Endothelial cell of hepatic sinusoid (primary cell): ENCODE data around the gene GRWD1.

ENCODE experiments used
- in situ Hi-C: cut with HindIII; loops from 2 replicates; pipeline ENCODE4 v1.10.0; 2017; ENCODE audit warnings: low sequenced_read_pairs

GRWD1 gene

DNA sequence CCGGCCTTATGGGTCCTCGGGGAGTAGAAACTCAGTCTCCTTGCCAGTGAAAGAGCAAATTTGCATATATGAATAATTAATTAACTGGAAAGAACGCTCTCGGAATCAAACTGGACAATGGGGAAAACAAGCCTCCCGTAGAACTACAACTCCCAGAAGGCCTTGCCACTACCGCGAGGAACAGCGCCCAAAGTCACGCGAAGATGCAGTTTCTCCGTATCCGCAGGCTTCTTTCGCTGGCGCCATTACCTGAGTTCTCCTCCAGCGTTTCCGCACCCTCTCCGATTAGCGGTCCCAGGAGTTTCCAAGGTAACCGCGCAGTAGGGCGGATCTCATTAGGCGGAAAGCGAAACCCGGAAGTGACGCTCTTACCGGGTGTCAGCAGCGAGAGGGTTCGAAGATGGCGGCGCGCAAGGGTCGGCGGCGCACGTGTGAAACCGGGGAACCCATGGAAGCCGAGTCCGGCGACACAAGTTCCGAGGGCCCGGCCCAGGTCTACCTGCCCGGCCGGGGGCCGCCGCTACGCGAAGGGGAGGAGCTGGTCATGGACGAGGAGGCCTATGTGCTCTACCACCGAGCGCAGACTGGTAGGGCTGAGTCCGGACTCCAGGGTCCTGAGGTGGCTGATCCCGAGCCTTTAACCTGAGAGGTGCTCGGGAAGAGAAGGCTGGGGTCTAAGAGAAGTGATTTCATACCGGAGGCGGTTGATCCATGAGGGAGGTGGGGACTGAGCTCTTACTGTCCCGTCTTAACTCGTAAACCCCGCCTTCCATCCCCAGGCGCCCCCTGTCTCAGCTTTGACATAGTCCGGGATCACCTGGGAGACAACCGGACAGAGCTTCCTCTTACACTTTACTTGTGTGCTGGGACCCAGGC, at the start of gene GRWD1:
Gene GRWD1 (plus strand): TSS at position 378 of the 876 bp plus-strand sequence. CDS start 23 bp downstream, at position 401.
- in situ Hi-C loops, result no loop called here

DNA sequence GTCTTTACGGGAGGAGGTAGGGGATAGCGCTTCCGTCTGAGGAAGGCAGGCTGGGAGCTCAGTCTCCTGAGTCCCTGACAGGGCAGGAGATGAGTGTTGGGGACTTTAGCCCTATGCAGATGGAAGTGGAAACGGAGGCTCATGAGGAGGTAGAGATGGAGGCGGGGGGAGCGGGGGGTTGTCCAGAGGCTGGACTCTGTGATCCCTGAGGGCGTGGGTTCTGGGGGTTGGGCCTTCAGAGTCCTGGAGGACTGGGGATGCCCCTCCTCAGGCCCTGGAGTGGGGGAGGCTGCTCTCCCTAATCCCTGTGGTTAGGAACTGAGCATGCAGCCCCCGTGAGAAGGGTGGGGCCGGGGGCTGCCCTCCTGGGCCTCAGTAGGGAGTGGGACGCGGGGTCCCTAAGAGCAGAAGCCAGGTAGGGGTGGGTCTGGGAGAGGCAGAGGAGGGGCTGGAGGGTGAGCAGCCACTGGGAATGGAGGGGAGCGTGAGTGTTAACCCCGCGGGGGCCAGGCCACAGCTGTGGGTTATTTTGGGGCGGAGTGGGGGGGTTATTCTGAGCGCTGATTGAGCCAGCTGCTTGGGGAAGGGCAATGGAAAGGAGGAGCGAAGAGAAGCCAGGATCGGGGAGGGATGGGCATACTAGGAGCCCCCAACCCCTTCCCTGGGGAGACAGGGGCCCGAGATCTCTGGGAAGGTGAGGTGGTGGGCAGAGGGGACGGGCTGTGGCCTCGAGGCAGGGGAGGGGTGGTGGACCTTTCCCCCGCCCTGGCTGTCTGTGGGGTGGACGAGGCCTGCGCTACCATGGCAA, 49.6 kb upstream of the GRWD1 start:
- in situ Hi-C loops, result no loop called here

DNA sequence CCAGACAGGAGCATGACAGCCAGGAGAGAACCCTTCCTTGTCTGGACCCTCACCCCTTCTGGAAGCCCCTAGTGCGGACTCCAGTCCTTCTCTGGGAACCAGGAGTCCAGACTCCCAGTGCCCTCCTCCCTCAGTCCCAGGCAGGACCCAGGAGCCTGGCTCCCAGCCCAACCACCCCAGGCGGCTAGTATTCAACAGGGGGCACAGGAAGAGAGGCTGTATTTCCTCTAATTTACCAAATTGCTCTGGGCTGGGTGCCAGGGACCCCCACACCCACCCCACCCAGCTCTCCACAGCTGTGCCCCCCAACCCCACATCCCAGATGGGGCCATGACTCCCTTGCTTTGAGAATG, 49.0 kb upstream of the GRWD1 start:
- in situ Hi-C loops, result no loop called here

DNA sequence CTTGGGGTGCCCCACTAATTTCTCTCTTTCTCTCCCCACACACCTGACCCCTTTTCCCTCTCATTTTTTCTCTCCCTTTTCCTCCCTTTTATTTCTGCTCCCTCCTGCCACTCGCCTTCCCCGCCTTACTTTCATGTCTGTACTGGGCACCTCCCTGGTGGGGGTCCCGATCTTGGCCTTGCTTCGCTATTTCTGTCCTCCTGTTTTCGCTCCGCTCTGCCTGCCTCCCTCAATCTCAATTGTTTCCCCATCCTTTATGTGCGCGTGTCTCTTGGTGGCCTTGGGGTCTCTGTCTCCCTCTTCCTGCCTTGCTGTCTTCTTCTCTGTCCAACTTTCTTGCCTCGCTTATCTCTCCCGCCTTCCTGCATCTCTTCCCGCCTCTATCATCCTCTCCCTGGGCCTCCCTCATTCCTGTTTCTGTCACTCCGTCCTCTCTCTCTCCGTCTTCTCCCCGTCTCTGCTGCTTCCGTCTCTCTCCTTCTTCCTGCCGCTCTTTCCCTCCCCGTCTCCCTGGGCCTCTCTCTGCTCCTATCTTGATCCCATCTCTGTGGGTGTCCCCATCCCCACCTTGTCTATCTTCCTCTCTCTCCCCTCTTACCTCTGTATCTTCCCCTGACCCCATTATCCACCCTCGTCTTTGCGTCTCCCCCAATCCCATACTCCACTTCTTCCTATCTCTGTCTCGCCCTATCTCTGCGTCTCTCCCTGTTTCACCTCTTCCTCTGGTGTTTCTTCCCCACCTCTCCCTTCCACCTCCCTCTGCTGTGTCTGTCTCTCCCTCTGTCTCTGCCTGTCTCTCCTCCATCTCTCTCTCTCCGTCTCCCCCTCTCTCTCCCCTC, 48.3 kb upstream of the GRWD1 start:
- in situ Hi-C loops, result no loop called here

DNA sequence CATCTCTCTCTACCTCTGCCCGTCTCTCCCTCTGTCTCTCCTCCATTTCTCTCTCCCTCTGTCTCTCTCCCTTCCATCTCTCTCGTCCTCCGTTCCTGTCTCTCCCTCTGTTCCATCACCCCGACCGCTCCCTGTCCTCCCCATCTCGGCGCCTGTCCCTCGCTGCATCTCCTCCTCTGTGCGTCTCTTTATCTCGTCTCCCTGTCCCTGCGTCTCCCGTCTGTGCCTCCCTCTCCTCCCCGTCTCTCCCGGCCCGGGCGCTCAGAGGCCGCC, 47.7 kb upstream of the GRWD1 start:
- in situ Hi-C loops, result no loop called here

DNA sequence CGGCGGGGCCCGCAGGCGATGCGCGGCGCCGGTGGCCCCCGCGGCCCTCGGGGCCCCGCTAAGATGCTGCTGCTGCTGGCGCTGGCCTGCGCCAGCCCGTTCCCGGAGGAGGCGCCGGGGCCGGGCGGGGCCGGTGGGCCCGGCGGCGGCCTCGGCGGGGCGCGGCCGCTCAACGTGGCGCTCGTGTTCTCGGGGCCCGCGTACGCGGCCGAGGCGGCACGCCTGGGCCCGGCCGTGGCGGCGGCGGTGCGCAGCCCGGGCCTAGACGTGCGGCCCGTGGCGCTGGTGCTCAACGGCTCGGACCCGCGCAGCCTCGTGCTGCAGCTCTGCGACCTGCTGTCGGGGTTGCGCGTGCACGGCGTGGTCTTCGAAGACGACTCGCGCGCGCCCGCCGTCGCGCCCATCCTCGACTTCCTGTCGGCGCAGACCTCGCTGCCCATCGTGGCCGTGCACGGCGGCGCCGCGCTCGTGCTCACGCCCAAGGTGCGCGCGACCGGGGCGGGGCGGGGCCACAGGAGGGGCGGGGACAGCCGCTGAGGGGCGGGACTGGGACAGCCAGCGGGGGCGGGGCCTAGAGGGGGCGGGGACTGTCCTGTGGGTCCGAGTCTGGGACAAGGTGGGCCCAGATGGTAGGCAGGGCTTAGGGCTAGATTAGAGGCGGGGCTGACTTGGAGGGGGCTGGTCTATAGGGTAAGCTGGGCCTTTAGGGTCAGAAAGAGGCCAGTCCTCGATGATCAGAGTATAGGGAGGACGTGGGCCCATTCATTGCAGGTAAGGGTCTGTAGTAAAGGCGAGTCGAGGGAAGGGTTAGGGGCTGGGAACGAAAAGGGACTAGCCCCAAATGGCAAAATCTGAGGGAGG, 47.2 kb upstream of the GRWD1 start:
- in situ Hi-C loops, result no loop called here

- in situ Hi-C loops, result loop anchor here (5.0 kb wide), 1 partner anchor 38 kb away; the partner anchor contains the start of genes SYNGR4 and TMEM143
Observed at GRCh38 chr19:48400018-48400742, 45.6 kb upstream of the GRWD1 start.

GRCh38 chr19:48401287-48401686, 44.5 kb upstream of the GRWD1 start:
- in situ Hi-C loops, result loop anchor here (5.0 kb wide), 1 partner anchor 39 kb away; the partner anchor contains the start of genes SYNGR4 and TMEM143

DNA sequence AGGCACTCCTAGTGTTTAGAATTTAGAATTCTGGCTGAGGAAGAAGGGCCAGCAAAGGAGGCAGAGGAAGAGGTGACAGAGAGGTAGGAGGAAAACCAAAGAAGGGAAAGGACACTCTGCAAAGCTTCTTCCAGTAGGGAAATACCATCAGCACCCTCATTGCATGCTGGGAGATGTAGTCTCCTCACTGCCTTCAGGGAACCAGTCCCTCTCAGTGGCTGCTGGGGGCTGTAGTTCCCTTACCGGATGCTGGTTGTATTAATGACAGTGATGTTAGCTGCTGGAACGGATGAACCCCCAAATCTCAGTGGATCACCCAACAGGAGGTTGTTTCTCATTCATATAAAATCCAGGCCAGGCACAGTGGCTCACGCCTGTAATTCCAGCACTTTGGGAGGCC, 42.2 kb upstream of the GRWD1 start:
- in situ Hi-C loops, result loop anchor here (5.0 kb wide), 1 partner anchor 41 kb away; the partner anchor contains the start of genes SYNGR4 and TMEM143

GRCh38 chr19:48405010-48405659, 40.6 kb upstream of the GRWD1 start:
- in situ Hi-C loops, result no loop called here

DNA sequence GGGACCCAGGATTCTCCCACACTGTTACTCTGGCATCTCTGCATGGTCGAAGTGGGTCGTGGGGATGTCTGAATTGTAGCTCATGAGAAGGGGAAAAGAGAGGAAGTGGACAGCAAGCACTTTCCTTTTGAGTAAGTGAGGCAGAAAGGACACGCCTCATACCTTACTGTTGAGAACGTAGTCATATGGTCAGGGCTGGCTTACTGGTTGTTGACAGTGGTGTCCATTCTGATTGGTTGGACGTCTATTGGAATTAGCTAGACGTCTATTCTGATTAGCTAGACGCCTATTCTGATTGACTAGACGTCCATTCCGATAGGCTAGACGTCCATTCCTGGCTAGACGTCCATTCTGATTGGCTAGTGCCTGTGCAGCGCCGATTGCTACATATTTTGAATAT, 39.9 kb upstream of the GRWD1 start:
- in situ Hi-C loops, result no loop called here

DNA sequence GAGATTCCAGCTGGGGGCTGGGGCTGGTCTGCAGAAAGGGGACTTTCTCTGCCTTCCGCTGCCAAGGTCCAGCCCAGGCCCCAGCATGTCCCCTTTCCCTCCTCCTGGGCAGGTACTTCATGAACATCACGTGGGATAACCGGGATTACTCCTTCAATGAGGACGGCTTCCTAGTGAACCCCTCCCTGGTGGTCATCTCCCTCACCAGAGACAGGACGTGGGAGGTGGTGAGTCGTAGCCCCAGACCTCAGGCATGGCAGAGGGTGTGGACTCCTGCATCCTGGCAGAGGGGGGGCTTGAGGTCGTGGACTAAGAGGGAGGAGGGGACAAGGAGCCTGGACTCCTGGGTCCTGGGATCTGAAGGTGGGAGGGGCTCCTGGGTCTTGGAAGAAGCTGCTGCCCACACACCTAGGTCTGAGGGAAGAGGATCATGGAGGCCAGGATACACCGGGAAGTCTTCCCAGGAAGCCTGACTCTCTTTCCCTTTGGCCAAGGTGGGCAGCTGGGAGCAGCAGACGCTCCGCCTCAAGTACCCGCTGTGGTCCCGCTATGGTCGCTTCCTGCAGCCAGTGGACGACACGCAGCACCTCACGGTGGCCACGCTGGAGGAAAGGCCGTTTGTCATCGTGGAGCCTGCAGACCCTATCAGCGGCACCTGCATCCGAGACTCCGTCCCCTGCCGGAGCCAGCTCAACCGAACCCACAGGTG, 31.8 kb upstream of the GRWD1 start:
- in situ Hi-C loops, result no loop called here

DNA sequence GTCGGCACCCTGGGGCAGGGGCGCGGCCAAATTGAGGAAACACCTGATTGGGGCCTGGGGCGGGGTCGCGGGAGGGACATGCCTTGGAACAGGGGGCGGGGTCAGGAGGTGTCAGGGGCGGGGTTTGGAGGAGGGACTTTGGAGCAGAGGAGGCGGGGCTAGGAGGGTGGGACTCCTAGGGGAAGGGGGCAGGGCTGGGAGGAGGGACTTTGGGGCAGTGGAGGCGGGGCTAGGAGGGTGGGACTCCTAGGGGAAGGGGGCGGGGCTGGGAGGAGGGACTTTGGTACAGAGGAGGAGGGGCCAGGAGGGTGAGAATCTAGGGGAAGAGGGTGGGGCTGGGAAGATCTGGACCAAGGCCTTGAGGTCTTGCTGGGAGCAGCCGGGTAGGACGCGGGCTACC, 30.4 kb upstream of the GRWD1 start:
- in situ Hi-C loops, result no loop called here

DNA sequence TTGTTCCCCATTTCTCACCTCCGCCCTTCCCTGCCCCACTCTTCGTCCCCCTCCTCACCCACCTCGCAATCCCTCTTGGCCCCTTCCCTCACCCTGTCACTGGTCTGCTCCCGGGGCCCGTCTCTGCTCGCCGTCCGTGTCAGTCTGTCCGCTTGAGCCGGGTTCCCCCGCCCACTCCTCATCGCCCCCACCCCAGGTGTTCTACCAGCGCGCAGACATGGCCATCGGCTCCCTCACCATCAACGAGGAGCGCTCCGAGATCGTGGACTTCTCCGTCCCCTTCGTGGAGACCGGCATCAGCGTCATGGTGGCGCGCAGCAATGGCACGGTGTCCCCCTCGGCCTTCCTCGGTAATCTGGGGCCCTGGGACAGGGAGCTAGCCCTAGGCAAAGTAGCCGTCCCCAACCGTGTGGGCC, 30.0 kb upstream of the GRWD1 start:
- in situ Hi-C loops, result no loop called here

GRCh38 chr19:48417421-48417820, 28.4 kb upstream of the GRWD1 start:
- in situ Hi-C loops, result no loop called here

DNA sequence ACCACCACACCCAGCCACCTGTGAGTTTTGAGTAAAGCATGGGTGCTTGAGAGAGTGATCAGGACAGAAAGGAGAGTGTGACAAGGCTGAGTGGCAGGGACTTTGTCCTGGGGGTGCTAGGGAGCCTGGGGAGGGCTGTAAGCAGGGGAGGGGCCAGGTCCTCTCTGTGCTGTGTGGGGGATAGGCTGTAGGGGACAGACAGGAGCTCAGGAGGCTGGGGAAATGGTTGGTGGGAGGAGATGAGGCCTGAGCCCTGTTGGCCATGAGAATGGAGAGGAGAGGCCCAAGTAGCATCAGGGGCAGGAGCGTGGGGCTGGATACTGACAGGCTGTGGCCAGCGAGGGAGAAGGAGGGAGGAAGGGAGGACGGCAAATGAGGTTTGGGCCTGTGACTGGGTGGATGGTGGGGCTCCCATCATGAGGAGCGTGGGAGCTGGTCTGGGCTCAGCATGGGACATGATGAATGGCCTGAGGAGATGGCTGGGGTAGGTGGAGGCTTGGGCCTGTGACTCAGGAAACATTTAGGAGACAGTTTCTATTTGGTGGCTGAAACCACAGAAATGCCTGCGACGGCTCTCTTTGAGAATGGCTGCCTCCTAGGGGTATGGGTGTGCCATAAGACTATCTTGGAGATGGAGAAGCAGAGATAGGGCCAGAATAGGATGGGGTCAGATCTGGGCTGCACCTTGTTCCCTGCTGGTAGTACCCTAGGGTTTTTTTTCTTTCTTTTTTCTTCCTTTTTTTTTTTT, 27.3 kb upstream of the GRWD1 start:
- in situ Hi-C loops, result no loop called here

- in situ Hi-C loops, result no loop called here
Observed at GRCh38 chr19:48419158-48419920, 26.4 kb upstream of the GRWD1 start.
